ENCODE data around the gene RHOT2.
A peak's percentile ranks its signal among the peaks of the same experiment; 100 is the strongest.

The RHOT2 gene

GRCh38 chr16:627454-628239 lies 40.3 kb upstream of the RHOT2 start:
- H3K9me3 ChIP-seq (ENCODE audit: control insufficient read depth, insufficient read depth, low read length): no peaks in the 10 kb centered on the region
- no peak overlapping the region for H3K27ac ChIP-seq (ENCODE audit: low read depth, low read length)
- H3K9ac ChIP-seq (ENCODE audit: low read depth, low read length): no peak overlapping the region
- peaks cover 22% of the 10 kb centered on the region for H3K4me1 ChIP-seq (ENCODE audit: control insufficient read depth, insufficient read depth, low read length)
- no peak overlapping the region for H3K4me3 ChIP-seq (ENCODE audit: low read depth, low read length)
- peaks cover 12% of the 10 kb centered on the region; the same call in 1 of the 2 replicates for H3K36me3 ChIP-seq (ENCODE audit: control insufficient read depth, insufficient read depth, low read length)
- no peaks in the 10 kb centered on the region for H3K27me3 ChIP-seq (ENCODE audit: control insufficient read depth, insufficient read depth, low read length)

- H3K4me1 ChIP-seq (ENCODE audit: control insufficient read depth, insufficient read depth, low read length): peaks cover 22% of the 10 kb centered on the region
- H3K9me3 ChIP-seq (ENCODE audit: control insufficient read depth, insufficient read depth, low read length): no peaks in the 10 kb centered on the region
- no peak overlapping the region for H3K9ac ChIP-seq (ENCODE audit: low read depth, low read length)
- H3K36me3 ChIP-seq (ENCODE audit: control insufficient read depth, insufficient read depth, low read length): peaks cover 18% of the 10 kb centered on the region
- H3K4me3 ChIP-seq (ENCODE audit: low read depth, low read length): no peak overlapping the region
- no peaks in the 10 kb centered on the region for H3K27me3 ChIP-seq (ENCODE audit: control insufficient read depth, insufficient read depth, low read length)
- H3K27ac ChIP-seq (ENCODE audit: low read depth, low read length): no peak overlapping the region
Observed at GRCh38 chr16:628321-629061, 39.4 kb upstream of the RHOT2 start.

GRCh38 chr16:629185-629832 lies 38.6 kb upstream of the RHOT2 start:
- Histone ChIP-seq H3K4me1 (ENCODE audit: control insufficient read depth, insufficient read depth, low read length) (peaks cover 22% of the 10 kb centered on the region), H3K4me3 (ENCODE audit: low read depth, low read length) (no peak overlapping the region), H3K27ac (ENCODE audit: low read depth, low read length) (peak overlapping the region; percentile 83), H3K27me3 (ENCODE audit: control insufficient read depth, insufficient read depth, low read length) (no peaks in the 10 kb centered on the region), H3K9ac (ENCODE audit: low read depth, low read length) (no peak overlapping the region), H3K36me3 (ENCODE audit: control insufficient read depth, insufficient read depth, low read length) (peaks cover 26% of the 10 kb centered on the region), H3K9me3 (ENCODE audit: control insufficient read depth, insufficient read depth, low read length) (no peaks in the 10 kb centered on the region)

- no peaks in the 10 kb centered on the region for H3K27me3 ChIP-seq (ENCODE audit: control insufficient read depth, insufficient read depth, low read length)
- peak overlapping the region; percentile 83 for H3K27ac ChIP-seq (ENCODE audit: low read depth, low read length)
- peaks cover 29% of the 10 kb centered on the region for H3K36me3 ChIP-seq (ENCODE audit: control insufficient read depth, insufficient read depth, low read length)
- no peaks in the 10 kb centered on the region for H3K9me3 ChIP-seq (ENCODE audit: control insufficient read depth, insufficient read depth, low read length)
- H3K4me3 ChIP-seq (ENCODE audit: low read depth, low read length): no peak overlapping the region; the same call in 1 of the 2 replicates
- H3K4me1 ChIP-seq (ENCODE audit: control insufficient read depth, insufficient read depth, low read length): peaks cover 22% of the 10 kb centered on the region
- 0 out of 2 replicates have a peak overlapping the region, but pooled peaks have one; percentile 30 for H3K9ac ChIP-seq (ENCODE audit: low read depth, low read length)
Observed at GRCh38 chr16:629833-630248, 38.1 kb upstream of the RHOT2 start.

- H3K4me3 ChIP-seq (ENCODE audit: low read depth, low read length): peak overlapping the region; percentile 60; the same call in 1 of the 2 replicates
- peak overlapping the region; percentile 83 for H3K27ac ChIP-seq (ENCODE audit: low read depth, low read length)
- peaks cover 22% of the 10 kb centered on the region for H3K4me1 ChIP-seq (ENCODE audit: control insufficient read depth, insufficient read depth, low read length)
- 0 out of 2 replicates have a peak overlapping the region, but pooled peaks have one; percentile 30 for H3K9ac ChIP-seq (ENCODE audit: low read depth, low read length)
- H3K27me3 ChIP-seq (ENCODE audit: control insufficient read depth, insufficient read depth, low read length): no peaks in the 10 kb centered on the region
- peaks cover 29% of the 10 kb centered on the region for H3K36me3 ChIP-seq (ENCODE audit: control insufficient read depth, insufficient read depth, low read length)
- H3K9me3 ChIP-seq (ENCODE audit: control insufficient read depth, insufficient read depth, low read length): no peaks in the 10 kb centered on the region
Observed at GRCh38 chr16:630249-630814, 37.6 kb upstream of the RHOT2 start.

- Histone ChIP-seq H3K27me3 (ENCODE audit: control insufficient read depth, insufficient read depth, low read length) (no peaks in the 10 kb centered on the region), H3K27ac (ENCODE audit: low read depth, low read length) (peak within 1 kb of the TSS; percentile 83), H3K4me1 (ENCODE audit: control insufficient read depth, insufficient read depth, low read length) (peaks cover 22% of the 10 kb centered on the region), H3K9ac (ENCODE audit: low read depth, low read length) (0 out of 2 replicates have a peak within 1 kb of the TSS, but pooled peaks have one; percentile 30), H3K36me3 (ENCODE audit: control insufficient read depth, insufficient read depth, low read length) (peaks cover 27% of the 10 kb centered on the region), H3K4me3 (ENCODE audit: low read depth, low read length) (peak within 1 kb of the TSS; percentile 60; the same call in 1 of the 2 replicates), H3K9me3 (ENCODE audit: control insufficient read depth, insufficient read depth, low read length) (no peaks in the 10 kb centered on the region)
Observed at GRCh38 chr16:630815-631405, 37.0 kb upstream of the RHOT2 start, which contains the start of gene WFIKKN1. Gene WFIKKN1, plus strand, starts transcription at chr16:630985. Its CDS starts 269 bp downstream, at chr16:631254.

GRCh38 chr16:631808-632358 lies 36.0 kb upstream of the RHOT2 start:
- Histone ChIP-seq H3K27ac (ENCODE audit: low read depth, low read length) (no peak overlapping the region), H3K4me1 (ENCODE audit: control insufficient read depth, insufficient read depth, low read length) (peaks cover 22% of the 10 kb centered on the region), H3K9me3 (ENCODE audit: control insufficient read depth, insufficient read depth, low read length) (no peaks in the 10 kb centered on the region), H3K4me3 (ENCODE audit: low read depth, low read length) (no peak overlapping the region), H3K27me3 (ENCODE audit: control insufficient read depth, insufficient read depth, low read length) (no peaks in the 10 kb centered on the region), H3K9ac (ENCODE audit: low read depth, low read length) (no peak overlapping the region), H3K36me3 (ENCODE audit: control insufficient read depth, insufficient read depth, low read length) (peaks cover 22% of the 10 kb centered on the region)

GRCh38 chr16:632486-633335 lies 35.2 kb upstream of the RHOT2 start:
- Histone ChIP-seq H3K4me3 (ENCODE audit: low read depth, low read length) (no peak overlapping the region), H3K9ac (ENCODE audit: low read depth, low read length) (no peak overlapping the region), H3K36me3 (ENCODE audit: control insufficient read depth, insufficient read depth, low read length) (peaks cover 17% of the 10 kb centered on the region)

GRCh38 chr16:633336-634050 lies 34.4 kb upstream of the RHOT2 start:
- no peaks in the 10 kb centered on the region for H3K9me3 ChIP-seq (ENCODE audit: control insufficient read depth, insufficient read depth, low read length)
- no peak overlapping the region for H3K27ac ChIP-seq (ENCODE audit: low read depth, low read length)
- H3K4me1 ChIP-seq (ENCODE audit: control insufficient read depth, insufficient read depth, low read length): peaks cover 34% of the 10 kb centered on the region
- H3K4me3 ChIP-seq (ENCODE audit: low read depth, low read length): no peak overlapping the region
- no peak overlapping the region for H3K9ac ChIP-seq (ENCODE audit: low read depth, low read length)
- peaks cover 17% of the 10 kb centered on the region for H3K36me3 ChIP-seq (ENCODE audit: control insufficient read depth, insufficient read depth, low read length)
- no peaks in the 10 kb centered on the region for H3K27me3 ChIP-seq (ENCODE audit: control insufficient read depth, insufficient read depth, low read length)

More at GRCh38 chr16:632486-633335, 35.2 kb upstream of the RHOT2 start:
- Histone ChIP-seq H3K27me3 (ENCODE audit: control insufficient read depth, insufficient read depth, low read length) (no peaks in the 10 kb centered on the region), H3K27ac (ENCODE audit: low read depth, low read length) (no peak overlapping the region), H3K4me1 (ENCODE audit: control insufficient read depth, insufficient read depth, low read length) (peaks cover 28% of the 10 kb centered on the region), H3K9me3 (ENCODE audit: control insufficient read depth, insufficient read depth, low read length) (no peaks in the 10 kb centered on the region)

Data from HUES48 (cell line).